ENCODE measurements around the gene KDM4B.

DNA sequence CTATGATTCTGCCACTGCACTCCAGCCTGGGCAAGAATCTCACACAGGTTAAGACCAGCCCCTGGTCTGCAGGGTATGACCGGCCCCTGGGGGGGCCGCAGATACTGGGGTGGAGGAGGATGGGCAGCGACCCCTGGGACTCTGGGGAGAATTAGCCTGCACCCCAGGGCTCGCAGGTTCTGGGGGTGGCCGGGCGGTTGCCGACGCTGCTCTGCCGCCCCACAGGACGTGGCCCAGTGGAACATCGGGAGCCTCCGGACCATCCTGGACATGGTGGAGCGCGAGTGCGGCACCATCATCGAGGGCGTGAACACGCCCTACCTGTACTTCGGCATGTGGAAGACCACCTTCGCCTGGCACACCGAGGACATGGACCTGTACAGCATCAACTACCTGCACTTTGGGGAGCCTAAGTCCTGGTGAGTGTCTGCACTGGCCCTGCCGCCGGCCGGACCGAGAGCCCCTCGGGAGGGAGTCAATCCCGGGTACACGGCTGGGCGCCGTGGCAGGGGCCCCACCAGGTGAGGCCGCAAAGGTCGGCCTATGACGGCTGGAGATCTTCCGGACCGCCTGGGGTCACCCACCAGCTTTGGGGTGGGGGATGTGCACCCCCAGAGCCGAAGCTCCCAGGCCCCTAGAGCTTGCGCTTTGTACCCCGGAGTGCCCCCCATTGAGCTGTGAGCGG lies 78.5 kb downstream of the KDM4B start:
- TF ChIP-seq, protein P1, sequence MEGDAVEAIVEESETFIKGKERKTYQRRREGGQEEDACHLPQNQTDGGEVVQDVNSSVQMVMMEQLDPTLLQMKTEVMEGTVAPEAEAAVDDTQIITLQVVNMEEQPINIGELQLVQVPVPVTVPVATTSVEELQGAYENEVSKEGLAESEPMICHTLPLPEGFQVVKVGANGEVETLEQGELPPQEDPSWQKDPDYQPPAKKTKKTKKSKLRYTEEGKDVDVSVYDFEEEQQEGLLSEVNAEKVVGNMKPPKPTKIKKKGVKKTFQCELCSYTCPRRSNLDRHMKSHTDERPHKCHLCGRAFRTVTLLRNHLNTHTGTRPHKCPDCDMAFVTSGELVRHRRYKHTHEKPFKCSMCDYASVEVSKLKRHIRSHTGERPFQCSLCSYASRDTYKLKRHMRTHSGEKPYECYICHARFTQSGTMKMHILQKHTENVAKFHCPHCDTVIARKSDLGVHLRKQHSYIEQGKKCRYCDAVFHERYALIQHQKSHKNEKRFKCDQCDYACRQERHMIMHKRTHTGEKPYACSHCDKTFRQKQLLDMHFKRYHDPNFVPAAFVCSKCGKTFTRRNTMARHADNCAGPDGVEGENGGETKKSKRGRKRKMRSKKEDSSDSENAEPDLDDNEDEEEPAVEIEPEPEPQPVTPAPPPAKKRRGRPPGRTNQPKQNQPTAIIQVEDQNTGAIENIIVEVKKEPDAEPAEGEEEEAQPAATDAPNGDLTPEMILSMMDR (IDR thresholded peaks at IDR 0.05), result no peak
- no peak for TF ChIP-seq EP300 (IDR thresholded peaks at IDR 0.05; ENCODE audit: low read depth)

Data from transverse colon (tissue), 3 donors.